ENCODE measurements around the gene HOXC12. TPM values are rescaled to one million over a fixed set of nuclear protein-coding genes. Genes with fewer than 3 reads are reported as not detected.

The HOXC12 gene
- total RNA-seq, 1 experiment from 2014 or later, result not detected

GRCh38 chr12:53975064-53975471 is 20.4 kb downstream of the HOXC12 start:
- ChIA-PET POLR2A (no interaction called here), CTCF (no interaction called here)
- Mint-ChIP-seq H3K27me3 (ENCODE audit: low read depth) (peaks cover 100% of the 10 kb centered on the region), H3K36me3 (no peaks in the 10 kb centered on the region), H3K27ac (no peak overlapping the region), H3K4me3 (no peak overlapping the region), H3K4me1 (peaks cover 23% of the 10 kb centered on the region), H3K9me3 (no peaks in the 10 kb centered on the region)
- TF ChIP-seq, protein P1, sequence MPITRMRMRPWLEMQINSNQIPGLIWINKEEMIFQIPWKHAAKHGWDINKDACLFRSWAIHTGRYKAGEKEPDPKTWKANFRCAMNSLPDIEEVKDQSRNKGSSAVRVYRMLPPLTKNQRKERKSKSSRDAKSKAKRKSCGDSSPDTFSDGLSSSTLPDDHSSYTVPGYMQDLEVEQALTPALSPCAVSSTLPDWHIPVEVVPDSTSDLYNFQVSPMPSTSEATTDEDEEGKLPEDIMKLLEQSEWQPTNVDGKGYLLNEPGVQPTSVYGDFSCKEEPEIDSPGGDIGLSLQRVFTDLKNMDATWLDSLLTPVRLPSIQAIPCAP (CRISPR knock-in tag; IDR thresholded peaks at IDR 0.05), result no peak
- TF ChIP-seq ZNF396 (CRISPR knock-in tag; IDR thresholded peaks at IDR 0.05; ENCODE audit: borderline replicate concordance) (no peak), ZNF317 (CRISPR knock-in tag; IDR thresholded peaks at IDR 0.05; ENCODE audit: borderline replicate concordance, low read depth) (no peak), ESRRA (CRISPR knock-in tag; IDR thresholded peaks at IDR 0.05; ENCODE audit: borderline replicate concordance) (no peak), ETV6 (CRISPR knock-in tag; IDR thresholded peaks at IDR 0.05) (no peak), CREB1 (CRISPR knock-in tag; IDR thresholded peaks at IDR 0.05) (no peak), MYBL2 (CRISPR knock-in tag; IDR thresholded peaks at IDR 0.05) (no peak), ZNF263 (CRISPR knock-in tag; IDR thresholded peaks at IDR 0.05; ENCODE audit: low read depth) (no peak), NR3C1 (CRISPR knock-in tag; conservative IDR thresholded peaks at IDR 0.05; ENCODE audit: low read depth) (no peak), MXD4 (CRISPR knock-in tag; IDR thresholded peaks at IDR 0.05; ENCODE audit: borderline replicate concordance) (no peak), STAT6 (CRISPR knock-in tag; conservative IDR thresholded peaks at IDR 0.05; ENCODE audit: low read depth) (no peak), GTF2I (CRISPR knock-in tag; conservative IDR thresholded peaks at IDR 0.05) (no peak), NFE2L1 (CRISPR knock-in tag; IDR thresholded peaks at IDR 0.05) (no peak)
- TF ChIP-seq, protein P2, sequence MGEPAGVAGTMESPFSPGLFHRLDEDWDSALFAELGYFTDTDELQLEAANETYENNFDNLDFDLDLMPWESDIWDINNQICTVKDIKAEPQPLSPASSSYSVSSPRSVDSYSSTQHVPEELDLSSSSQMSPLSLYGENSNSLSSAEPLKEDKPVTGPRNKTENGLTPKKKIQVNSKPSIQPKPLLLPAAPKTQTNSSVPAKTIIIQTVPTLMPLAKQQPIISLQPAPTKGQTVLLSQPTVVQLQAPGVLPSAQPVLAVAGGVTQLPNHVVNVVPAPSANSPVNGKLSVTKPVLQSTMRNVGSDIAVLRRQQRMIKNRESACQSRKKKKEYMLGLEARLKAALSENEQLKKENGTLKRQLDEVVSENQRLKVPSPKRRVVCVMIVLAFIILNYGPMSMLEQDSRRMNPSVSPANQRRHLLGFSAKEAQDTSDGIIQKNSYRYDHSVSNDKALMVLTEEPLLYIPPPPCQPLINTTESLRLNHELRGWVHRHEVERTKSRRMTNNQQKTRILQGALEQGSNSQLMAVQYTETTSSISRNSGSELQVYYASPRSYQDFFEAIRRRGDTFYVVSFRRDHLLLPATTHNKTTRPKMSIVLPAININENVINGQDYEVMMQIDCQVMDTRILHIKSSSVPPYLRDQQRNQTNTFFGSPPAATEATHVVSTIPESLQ (CRISPR knock-in tag; IDR thresholded peaks at IDR 0.05), result no peak
- TF ChIP-seq, protein P3, sequence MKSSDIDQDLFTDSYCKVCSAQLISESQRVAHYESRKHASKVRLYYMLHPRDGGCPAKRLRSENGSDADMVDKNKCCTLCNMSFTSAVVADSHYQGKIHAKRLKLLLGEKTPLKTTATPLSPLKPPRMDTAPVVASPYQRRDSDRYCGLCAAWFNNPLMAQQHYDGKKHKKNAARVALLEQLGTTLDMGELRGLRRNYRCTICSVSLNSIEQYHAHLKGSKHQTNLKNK (CRISPR knock-in tag; IDR thresholded peaks at IDR 0.05), result no peak
- TF ChIP-seq, protein P4, sequence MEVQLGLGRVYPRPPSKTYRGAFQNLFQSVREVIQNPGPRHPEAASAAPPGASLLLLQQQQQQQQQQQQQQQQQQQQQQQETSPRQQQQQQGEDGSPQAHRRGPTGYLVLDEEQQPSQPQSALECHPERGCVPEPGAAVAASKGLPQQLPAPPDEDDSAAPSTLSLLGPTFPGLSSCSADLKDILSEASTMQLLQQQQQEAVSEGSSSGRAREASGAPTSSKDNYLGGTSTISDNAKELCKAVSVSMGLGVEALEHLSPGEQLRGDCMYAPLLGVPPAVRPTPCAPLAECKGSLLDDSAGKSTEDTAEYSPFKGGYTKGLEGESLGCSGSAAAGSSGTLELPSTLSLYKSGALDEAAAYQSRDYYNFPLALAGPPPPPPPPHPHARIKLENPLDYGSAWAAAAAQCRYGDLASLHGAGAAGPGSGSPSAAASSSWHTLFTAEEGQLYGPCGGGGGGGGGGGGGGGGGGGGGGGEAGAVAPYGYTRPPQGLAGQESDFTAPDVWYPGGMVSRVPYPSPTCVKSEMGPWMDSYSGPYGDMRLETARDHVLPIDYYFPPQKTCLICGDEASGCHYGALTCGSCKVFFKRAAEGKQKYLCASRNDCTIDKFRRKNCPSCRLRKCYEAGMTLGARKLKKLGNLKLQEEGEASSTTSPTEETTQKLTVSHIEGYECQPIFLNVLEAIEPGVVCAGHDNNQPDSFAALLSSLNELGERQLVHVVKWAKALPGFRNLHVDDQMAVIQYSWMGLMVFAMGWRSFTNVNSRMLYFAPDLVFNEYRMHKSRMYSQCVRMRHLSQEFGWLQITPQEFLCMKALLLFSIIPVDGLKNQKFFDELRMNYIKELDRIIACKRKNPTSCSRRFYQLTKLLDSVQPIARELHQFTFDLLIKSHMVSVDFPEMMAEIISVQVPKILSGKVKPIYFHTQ (CRISPR knock-in tag; IDR thresholded peaks at IDR 0.05), result no peak
- DNase-seq (ENCODE audit: low spot score) (no peak), ATAC-seq (no peak)

GRCh38 chr12:53975479-53976152 is 20.9 kb downstream of the HOXC12 start:
- Mint-ChIP-seq H3K4me1 (peaks cover 23% of the 10 kb centered on the region), H3K27ac (no peak overlapping the region), H3K27me3 (ENCODE audit: low read depth) (peaks cover 100% of the 10 kb centered on the region), H3K4me3 (peak overlapping the region; percentile 58), H3K36me3 (no peaks in the 10 kb centered on the region), H3K9me3 (no peaks in the 10 kb centered on the region)
- ChIA-PET CTCF (interaction anchor here (1.0 to 1.3 kb wide), 4 partner anchors 10 to 226 kb away, joined by 3 to 11 read pairs (median 4); partner anchors contain the start of gene HOXC10), POLR2A (no interaction called here)
- no peak for DNase-seq (ENCODE audit: low spot score)
- TF ChIP-seq, protein P5, sequence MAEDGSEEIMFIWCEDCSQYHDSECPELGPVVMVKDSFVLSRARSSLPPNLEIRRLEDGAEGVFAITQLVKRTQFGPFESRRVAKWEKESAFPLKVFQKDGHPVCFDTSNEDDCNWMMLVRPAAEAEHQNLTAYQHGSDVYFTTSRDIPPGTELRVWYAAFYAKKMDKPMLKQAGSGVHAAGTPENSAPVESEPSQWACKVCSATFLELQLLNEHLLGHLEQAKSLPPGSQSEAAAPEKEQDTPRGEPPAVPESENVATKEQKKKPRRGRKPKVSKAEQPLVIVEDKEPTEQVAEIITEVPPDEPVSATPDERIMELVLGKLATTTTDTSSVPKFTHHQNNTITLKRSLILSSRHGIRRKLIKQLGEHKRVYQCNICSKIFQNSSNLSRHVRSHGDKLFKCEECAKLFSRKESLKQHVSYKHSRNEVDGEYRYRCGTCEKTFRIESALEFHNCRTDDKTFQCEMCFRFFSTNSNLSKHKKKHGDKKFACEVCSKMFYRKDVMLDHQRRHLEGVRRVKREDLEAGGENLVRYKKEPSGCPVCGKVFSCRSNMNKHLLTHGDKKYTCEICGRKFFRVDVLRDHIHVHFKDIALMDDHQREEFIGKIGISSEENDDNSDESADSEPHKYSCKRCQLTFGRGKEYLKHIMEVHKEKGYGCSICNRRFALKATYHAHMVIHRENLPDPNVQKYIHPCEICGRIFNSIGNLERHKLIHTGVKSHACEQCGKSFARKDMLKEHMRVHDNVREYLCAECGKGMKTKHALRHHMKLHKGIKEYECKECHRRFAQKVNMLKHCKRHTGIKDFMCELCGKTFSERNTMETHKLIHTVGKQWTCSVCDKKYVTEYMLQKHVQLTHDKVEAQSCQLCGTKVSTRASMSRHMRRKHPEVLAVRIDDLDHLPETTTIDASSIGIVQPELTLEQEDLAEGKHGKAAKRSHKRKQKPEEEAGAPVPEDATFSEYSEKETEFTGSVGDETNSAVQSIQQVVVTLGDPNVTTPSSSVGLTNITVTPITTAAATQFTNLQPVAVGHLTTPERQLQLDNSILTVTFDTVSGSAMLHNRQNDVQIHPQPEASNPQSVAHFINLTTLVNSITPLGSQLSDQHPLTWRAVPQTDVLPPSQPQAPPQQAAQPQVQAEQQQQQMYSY (CRISPR knock-in tag; IDR thresholded peaks at IDR 0.05), result 0 out of 2 replicates have a peak, but pooled peaks have one; percentile 13
- TF ChIP-seq E2F4 (CRISPR knock-in tag; IDR thresholded peaks at IDR 0.05; ENCODE audit: borderline replicate concordance, low read depth), result no peak
- ATAC-seq, result no peak

Measured in WTC11 (cell line).